ENCODE measurements around the gene SMYD3.

DNA sequence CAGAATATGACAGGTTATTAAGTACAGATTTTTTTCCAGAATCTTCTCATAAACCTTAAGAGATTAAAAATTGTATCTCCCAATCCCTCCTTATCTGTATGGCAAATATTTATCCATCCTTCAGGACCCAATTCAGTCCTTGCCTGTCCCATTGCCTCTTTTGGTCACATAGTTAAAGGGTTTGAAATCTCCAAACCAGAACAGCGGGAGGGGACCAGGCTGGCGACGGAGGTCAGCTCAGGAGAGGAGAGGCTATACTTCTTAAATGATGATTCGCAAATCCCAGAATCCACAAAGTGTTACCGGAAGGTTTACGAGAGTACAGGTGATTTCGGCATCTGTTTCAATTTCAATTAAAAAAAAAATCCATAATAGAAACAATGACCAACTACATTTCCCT lies 572.7 kb downstream of the SMYD3 start:
- TF ChIP-seq POLR2A (IDR thresholded peaks at IDR 0.05; ENCODE audit: low read length), result no peak
- TF ChIP-seq GATA1 (IDR thresholded peaks at IDR 0.05; ENCODE audit: low read depth, low read length), result no peak
